ENCODE measurements around the gene RREB1. TPM values are rescaled to one million over a fixed set of nuclear protein-coding genes. Genes with fewer than 3 reads are reported as not detected.
A peak's percentile ranks its signal among the peaks of the same experiment; 100 is the strongest.

Gene RREB1
- polyA plus RNA-seq, 1 donor (not counting 4 experiments of a cell fraction or from before 2014, with no cell fraction given), result 6.1 TPM

DNA sequence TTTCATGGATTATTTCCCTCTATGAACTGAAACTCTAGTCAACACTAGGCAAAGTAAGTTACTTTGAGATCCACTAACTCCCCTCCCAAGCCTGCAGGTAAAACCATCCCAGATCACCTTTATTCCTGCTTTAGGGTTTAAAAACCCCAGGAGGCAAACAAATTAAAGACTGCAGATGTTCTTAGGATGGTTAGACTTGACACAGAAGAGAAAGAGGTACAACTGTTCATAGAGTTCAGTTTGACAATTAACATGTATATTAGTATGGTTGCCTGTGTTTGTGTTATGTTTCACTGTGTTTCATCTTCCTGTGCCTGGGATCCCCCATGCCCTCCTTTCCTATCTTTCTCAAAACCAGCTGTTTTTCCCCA is 53.5 kb downstream of the RREB1 start:
- dilution Hi-C loops (cut with MboI; ENCODE audit: extremely low pct_ligation_motif_present, low sequenced_read_pairs), result no loop called here
- Histone ChIP-seq H3K27ac (ENCODE audit: control insufficient read depth, insufficient read depth, low read length) (peak overlapping the region; percentile 22), H3K4me2 (ENCODE audit: control insufficient read depth, extremely low read depth, insufficient read depth, low read depth, low read length) (no peak overlapping the region), H3K4me3 (ENCODE audit: control insufficient read depth in 2 of 3, extremely low read depth in 1 of 3, insufficient read depth in 2 of 3, low read depth in 1 of 3, low read length in 3 of 3) (no peak overlapping the region), H3K9ac (ENCODE audit: control insufficient read depth, extremely low read depth, insufficient read depth, low read length) (no peak overlapping the region), H3K9me3 (ENCODE audit: control insufficient read depth, low read depth, low read length) (no peaks in the 10 kb centered on the region), H4K20me1 (ENCODE audit: control insufficient read depth, extremely low read depth, insufficient read depth, low read length) (peaks cover 9% of the 10 kb centered on the region), H2AFZ (ENCODE audit: control insufficient read depth, low read length) (no peak overlapping the region), H3K9me1 (ENCODE audit: control insufficient read depth, extremely low read depth, insufficient read depth, low read length) (peaks cover 8% of the 10 kb centered on the region), H3K79me2 (ENCODE audit: control insufficient read depth, insufficient read depth, low read length) (peaks cover 93% of the 10 kb centered on the region), H3K27me3 (ENCODE audit: control insufficient read depth, extremely low read depth, insufficient read depth, low read length) (no peaks in the 10 kb centered on the region), H3K36me3 (ENCODE audit: control insufficient read depth in 2 of 2, extremely low read depth in 1 of 2, insufficient read depth in 2 of 2, low read length in 2 of 2) (peaks cover 4 to 5% of the 10 kb centered on the region in 2 experiments), H3K4me1 (ENCODE audit: control insufficient read depth, extremely low read depth, insufficient read depth, low read length) (peaks cover 37% of the 10 kb centered on the region)
- TF ChIP-seq EZH2 (IDR thresholded peaks at IDR 0.05; ENCODE audit: low read length), result no peak
- TF ChIP-seq, protein P1, sequence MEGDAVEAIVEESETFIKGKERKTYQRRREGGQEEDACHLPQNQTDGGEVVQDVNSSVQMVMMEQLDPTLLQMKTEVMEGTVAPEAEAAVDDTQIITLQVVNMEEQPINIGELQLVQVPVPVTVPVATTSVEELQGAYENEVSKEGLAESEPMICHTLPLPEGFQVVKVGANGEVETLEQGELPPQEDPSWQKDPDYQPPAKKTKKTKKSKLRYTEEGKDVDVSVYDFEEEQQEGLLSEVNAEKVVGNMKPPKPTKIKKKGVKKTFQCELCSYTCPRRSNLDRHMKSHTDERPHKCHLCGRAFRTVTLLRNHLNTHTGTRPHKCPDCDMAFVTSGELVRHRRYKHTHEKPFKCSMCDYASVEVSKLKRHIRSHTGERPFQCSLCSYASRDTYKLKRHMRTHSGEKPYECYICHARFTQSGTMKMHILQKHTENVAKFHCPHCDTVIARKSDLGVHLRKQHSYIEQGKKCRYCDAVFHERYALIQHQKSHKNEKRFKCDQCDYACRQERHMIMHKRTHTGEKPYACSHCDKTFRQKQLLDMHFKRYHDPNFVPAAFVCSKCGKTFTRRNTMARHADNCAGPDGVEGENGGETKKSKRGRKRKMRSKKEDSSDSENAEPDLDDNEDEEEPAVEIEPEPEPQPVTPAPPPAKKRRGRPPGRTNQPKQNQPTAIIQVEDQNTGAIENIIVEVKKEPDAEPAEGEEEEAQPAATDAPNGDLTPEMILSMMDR (optimal IDR thresholded peaks at IDR 0.05 in 1 of 3, IDR thresholded peaks at IDR 0.05 in 1 of 3, conservative IDR thresholded peaks at IDR 0.05 in 1 of 3; ENCODE audit: extremely low read depth in 1 of 3, insufficient read depth in 2 of 3, low read length in 3 of 3), result no peak
- FAIRE-seq (no peak), DNase-seq (ENCODE audit: low read depth, low spot score) (no peak)

DNA sequence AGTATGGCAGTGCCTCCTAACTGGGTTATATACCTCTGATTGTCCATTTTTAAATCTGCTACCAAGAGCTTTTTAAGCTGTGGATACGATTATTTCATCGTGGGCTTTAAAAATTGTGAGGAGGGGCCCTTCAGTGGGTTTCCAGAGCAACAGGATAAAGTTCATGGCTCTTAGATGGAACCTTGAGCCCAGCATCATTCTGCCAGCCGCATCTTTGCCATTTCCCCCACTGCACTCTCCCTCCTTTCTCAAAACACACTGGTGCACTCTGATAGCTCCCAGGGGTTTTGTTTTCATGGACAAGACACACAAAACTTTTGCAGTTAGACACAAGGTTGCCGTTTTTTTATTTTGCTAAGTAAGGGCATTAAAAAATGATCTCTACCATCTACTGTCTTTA is 54.1 kb downstream of the RREB1 start:
- no peak for TF ChIP-seq EZH2 (IDR thresholded peaks at IDR 0.05; ENCODE audit: low read length)
- Histone ChIP-seq H3K9me3 (ENCODE audit: control insufficient read depth, low read depth, low read length) (no peaks in the 10 kb centered on the region), H3K79me2 (ENCODE audit: control insufficient read depth, insufficient read depth, low read length) (peaks cover 93% of the 10 kb centered on the region), H3K4me1 (ENCODE audit: control insufficient read depth, extremely low read depth, insufficient read depth, low read length) (peaks cover 34% of the 10 kb centered on the region), H3K4me3 (ENCODE audit: control insufficient read depth in 2 of 3, extremely low read depth in 1 of 3, insufficient read depth in 2 of 3, low read depth in 1 of 3, low read length in 3 of 3) (no peak overlapping the region), H3K9ac (ENCODE audit: control insufficient read depth, extremely low read depth, insufficient read depth, low read length) (no peak overlapping the region), H3K4me2 (ENCODE audit: control insufficient read depth, extremely low read depth, insufficient read depth, low read depth, low read length) (no peak overlapping the region), H3K27me3 (ENCODE audit: control insufficient read depth, extremely low read depth, insufficient read depth, low read length) (no peaks in the 10 kb centered on the region), H2AFZ (ENCODE audit: control insufficient read depth, low read length) (no peak overlapping the region), H3K9me1 (ENCODE audit: control insufficient read depth, extremely low read depth, insufficient read depth, low read length) (peaks cover 8% of the 10 kb centered on the region), H3K27ac (ENCODE audit: control insufficient read depth, insufficient read depth, low read length) (peak overlapping the region; percentile 22), H4K20me1 (ENCODE audit: control insufficient read depth, extremely low read depth, insufficient read depth, low read length) (peaks cover 11% of the 10 kb centered on the region), H3K36me3 (ENCODE audit: control insufficient read depth in 2 of 2, extremely low read depth in 1 of 2, insufficient read depth in 2 of 2, low read length in 2 of 2) (peaks cover 5 to 10% of the 10 kb centered on the region in 2 experiments)
- FAIRE-seq (no peak), DNase-seq (ENCODE audit: low read depth, low spot score) (no peak)
- dilution Hi-C loops (cut with MboI; ENCODE audit: extremely low pct_ligation_motif_present, low sequenced_read_pairs), result no loop called here

DNA sequence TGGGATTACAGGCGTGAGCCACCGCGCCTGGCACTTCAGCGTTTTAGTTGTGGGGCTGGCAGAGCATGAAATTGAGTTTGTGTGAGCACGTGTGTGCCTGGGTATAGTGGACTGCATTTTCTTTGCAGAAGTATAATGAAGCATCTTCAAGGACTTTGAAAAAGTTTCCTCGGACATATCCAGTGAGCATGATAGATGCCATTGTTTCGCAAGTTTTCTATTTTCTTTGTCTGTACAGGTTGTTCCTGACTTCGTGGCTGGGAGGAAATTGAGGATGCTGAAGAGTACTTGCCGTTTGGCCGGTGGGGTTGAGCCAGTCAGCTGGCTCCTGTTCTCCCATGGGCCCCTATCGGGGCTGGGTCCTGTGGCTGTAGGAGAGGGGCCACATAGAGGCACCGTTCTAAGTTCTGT is 55.9 kb downstream of the RREB1 start:
- H3K4me2 ChIP-seq (ENCODE audit: control insufficient read depth, extremely low read depth, insufficient read depth, low read depth, low read length), result no peak overlapping the region
- H2AFZ ChIP-seq (ENCODE audit: control insufficient read depth, low read length), result no peak overlapping the region
- H3K36me3 ChIP-seq (ENCODE audit: control insufficient read depth in 2 of 2, extremely low read depth in 1 of 2, insufficient read depth in 2 of 2, low read length in 2 of 2), result peaks cover 5 to 12% of the 10 kb centered on the region in 2 experiments
- peaks cover 91% of the 10 kb centered on the region for H3K79me2 ChIP-seq (ENCODE audit: control insufficient read depth, insufficient read depth, low read length)
- FAIRE-seq (no peak), DNase-seq (ENCODE audit: low read depth, low spot score) (no peak)
- no peak overlapping the region for H3K27ac ChIP-seq (ENCODE audit: control insufficient read depth, insufficient read depth, low read length)
- H4K20me1 ChIP-seq (ENCODE audit: control insufficient read depth, extremely low read depth, insufficient read depth, low read length), result peaks cover 12% of the 10 kb centered on the region
- H3K4me3 ChIP-seq (ENCODE audit: control insufficient read depth in 2 of 3, extremely low read depth in 1 of 3, insufficient read depth in 2 of 3, low read depth in 1 of 3, low read length in 3 of 3), result no peak overlapping the region
- dilution Hi-C loops (cut with MboI; ENCODE audit: extremely low pct_ligation_motif_present, low sequenced_read_pairs), result no loop called here
- no peak for TF ChIP-seq EZH2 (IDR thresholded peaks at IDR 0.05; ENCODE audit: low read length)
- TF ChIP-seq, protein P1 (optimal IDR thresholded peaks at IDR 0.05 in 1 of 3, IDR thresholded peaks at IDR 0.05 in 1 of 3, conservative IDR thresholded peaks at IDR 0.05 in 1 of 3; ENCODE audit: extremely low read depth in 1 of 3, insufficient read depth in 2 of 3, low read length in 3 of 3), result no peak
- no peak overlapping the region for H3K9ac ChIP-seq (ENCODE audit: control insufficient read depth, extremely low read depth, insufficient read depth, low read length)
- H3K9me3 ChIP-seq (ENCODE audit: control insufficient read depth, low read depth, low read length), result no peaks in the 10 kb centered on the region
- peaks cover 3% of the 10 kb centered on the region for H3K9me1 ChIP-seq (ENCODE audit: control insufficient read depth, extremely low read depth, insufficient read depth, low read length)
- H3K27me3 ChIP-seq (ENCODE audit: control insufficient read depth, extremely low read depth, insufficient read depth, low read length), result no peaks in the 10 kb centered on the region
- H3K4me1 ChIP-seq (ENCODE audit: control insufficient read depth, extremely low read depth, insufficient read depth, low read length), result peaks cover 25% of the 10 kb centered on the region

Data from keratinocyte (primary cell).